ENCODE data around the gene PTMS.
"Not testable (repeated sequence)": the region's sequence is repeated elsewhere in the genome, so short reads cannot be mapped to it uniquely, and the experiment has no call there.

Gene PTMS

GRCh38 chr12:6765634-6766581 is at the start of gene PTMS:
TSS of gene PTMS (plus strand) at chr12:6766363. CDS start at chr12:6766706, 343 bp downstream.
- DNase-seq, result peak in 1 of 2 donors; percentile 28

- DNase-seq, result no peak
These were observed 49.2 kb upstream of the PTMS start for GRCh38 chr12:6716874-6717437.

GRCh38 chr12:6722863-6723262 is 43.3 kb upstream of the PTMS start:
- DNase-seq, result no peak

- DNase-seq, result peak; percentile 97
These were observed 42.4 kb upstream of the PTMS start, which contains the start of gene COPS7A for GRCh38 chr12:6723607-6724408. TSS of gene COPS7A (plus strand) at chr12:6724046. CDS start at chr12:6724657, 611 bp downstream.

GRCh38 chr12:6724409-6724797 is 41.8 kb upstream of the PTMS start:
- peak in 1 of 2 donors; percentile 31 for DNase-seq

GRCh38 chr12:6725350-6725749 is 40.8 kb upstream of the PTMS start:
- DNase-seq, result no peak

- DNase-seq, result no peak
These were observed 37.0 kb upstream of the PTMS start for GRCh38 chr12:6729186-6729585.

- no peak for DNase-seq
These were observed 36.0 kb upstream of the PTMS start for GRCh38 chr12:6730169-6730568.

GRCh38 chr12:6734506-6735387 is 31.4 kb upstream of the PTMS start:
- DNase-seq, result no peak

- peak in 1 of 2 donors; percentile 62 for DNase-seq
These were observed 30.5 kb upstream of the PTMS start for GRCh38 chr12:6735448-6736191.

- no peak for DNase-seq
These were observed 29.4 kb upstream of the PTMS start for GRCh38 chr12:6736754-6737153.

- DNase-seq, result not testable (repeated sequence)
These were observed 24.1 kb upstream of the PTMS start for GRCh38 chr12:6742080-6742479.

GRCh38 chr12:6742834-6743233 is 23.3 kb upstream of the PTMS start:
- DNase-seq, result no peak

- not testable (repeated sequence) for DNase-seq
These were observed 22.9 kb upstream of the PTMS start for GRCh38 chr12:6743300-6743699.

- DNase-seq, result no peak
These were observed 20.2 kb upstream of the PTMS start for GRCh38 chr12:6745741-6746525.

GRCh38 chr12:6747216-6747615 is 18.9 kb upstream of the PTMS start:
- DNase-seq, result no peak

- DNase-seq, result no peak
These were observed 17.4 kb upstream of the PTMS start for GRCh38 chr12:6748761-6749160.

GRCh38 chr12:6750506-6750905 is 15.7 kb upstream of the PTMS start:
- no peak for DNase-seq

GRCh38 chr12:6751767-6752166 is 14.4 kb upstream of the PTMS start:
- DNase-seq, result no peak

GRCh38 chr12:6752167-6752920 is 13.8 kb upstream of the PTMS start:
- no peak for DNase-seq
